H9 (cell line): Measurements from ENCODE around the gene LENG1. TPM values are rescaled to one million over a fixed set of nuclear protein-coding genes. Genes with fewer than 3 reads are reported as not detected.

Source experiments
- DNase-seq: peaks from one replicate; pipeline ENCODE4 v3.0.0-alpha.2; 2017
- H2AFZ ChIP-seq: one replicate; pipeline ENCODE4 v1.6.1; 2013; ENCODE audit warnings: mild to moderate bottlenecking, low read length, control low read depth, moderate library complexity
- H2AK5ac ChIP-seq: 2 replicates; pipeline ENCODE4 v1.6.1; 2013; ENCODE audit warnings: low read length, control low read depth, mixed read lengths; ENCODE audit not compliant: insufficient read length
- H2BK120ac ChIP-seq: one replicate; pipeline ENCODE4 v1.6.1; 2013; ENCODE audit warnings: low read depth, mild to moderate bottlenecking, low read length, control low read depth, inconsistent platforms; ENCODE audit not compliant: poor library complexity, severe bottlenecking
- H2BK12ac ChIP-seq: 2 replicates; pipeline ENCODE4 v1.6.1; 2013; ENCODE audit warnings: low read length, control low read depth, mixed read lengths, low read depth; ENCODE audit not compliant: insufficient read length
- H2BK15ac ChIP-seq: 2 replicates; pipeline ENCODE4 v1.6.1; 2013; ENCODE audit warnings: low read depth, low read length, control low read depth
- H2BK20ac ChIP-seq: one replicate; pipeline ENCODE4 v1.6.1; 2013; ENCODE audit warnings: low read depth, mild to moderate bottlenecking, low read length, control low read depth, inconsistent platforms; ENCODE audit not compliant: poor library complexity, severe bottlenecking
- H2BK5ac ChIP-seq: 2 replicates; pipeline ENCODE4 v1.6.1; 2013; ENCODE audit warnings: low read length, control low read depth, mixed read lengths; ENCODE audit not compliant: insufficient read length
- H3K14ac ChIP-seq: 2 replicates; pipeline ENCODE4 v1.6.1; 2013; ENCODE audit warnings: low read length, control low read depth; ENCODE audit not compliant: insufficient read depth
- H3K18ac ChIP-seq: 2 replicates; pipeline ENCODE4 v1.6.1; 2013; ENCODE audit warnings: low read depth, mild to moderate bottlenecking, mixed read lengths, low read length, control low read depth; ENCODE audit not compliant: insufficient read length
- H3K23ac ChIP-seq: 2 replicates; pipeline ENCODE4 v1.6.1; 2013; ENCODE audit warnings: low read length, control low read depth, mixed read lengths, low read depth; ENCODE audit not compliant: insufficient read length
- H3K23me2 ChIP-seq: 2 replicates; pipeline ENCODE4 v1.6.1; 2013; ENCODE audit warnings: low read depth, mild to moderate bottlenecking, mixed read lengths, low read length, control low read depth; ENCODE audit not compliant: insufficient read length, poor library complexity, severe bottlenecking
- H3K27ac ChIP-seq: 2 replicates; pipeline ENCODE4 v1.5.1; 2013; ENCODE audit warnings: low read length, control low read depth, mixed read lengths, low read depth; ENCODE audit not compliant: insufficient read length
- H3K27me3 ChIP-seq: 2 replicates; pipeline ENCODE4 v1.6.1; 2013; ENCODE audit warnings: low read length, control low read depth, inconsistent platforms; ENCODE audit not compliant: insufficient read depth
- H3K4ac ChIP-seq: 2 replicates; pipeline ENCODE4 v1.6.1; 2013; ENCODE audit warnings: low read depth, mild to moderate bottlenecking, control low read depth, inconsistent platforms, low read length, moderate library complexity
- H3K4me1 ChIP-seq: 2 replicates; pipeline ENCODE4 v1.6.1; 2013; ENCODE audit warnings: low read length, control low read depth, inconsistent platforms; ENCODE audit not compliant: insufficient read depth
- H3K4me2 ChIP-seq: 2 replicates; pipeline ENCODE4 v1.6.1; 2013; ENCODE audit warnings: low read length, control low read depth, mixed read lengths; ENCODE audit not compliant: insufficient read length, insufficient read depth
- H3K56ac ChIP-seq: 2 replicates; pipeline ENCODE4 v1.6.1; 2013; ENCODE audit warnings: low read depth, mild to moderate bottlenecking, mixed read lengths, low read length, control low read depth; ENCODE audit not compliant: insufficient read length
- H3K79me1 ChIP-seq: 2 replicates; pipeline ENCODE4 v1.6.1; 2013; ENCODE audit warnings: low read depth, mild to moderate bottlenecking, moderate library complexity, low read length, control low read depth, inconsistent platforms; ENCODE audit not compliant: insufficient read depth, poor library complexity, severe bottlenecking
- H3K79me2 ChIP-seq: 2 replicates; pipeline ENCODE4 v1.6.1; 2013; ENCODE audit warnings: low read length, control low read depth, inconsistent platforms; ENCODE audit not compliant: insufficient read depth
- H3K9ac ChIP-seq: 2 replicates; pipeline ENCODE4 v1.6.1; 2013; ENCODE audit warnings: low read length, control low read depth, mixed read lengths; ENCODE audit not compliant: insufficient read length; ENCODE audit errors: extremely low read depth
- H3K9me3 ChIP-seq: one replicate; pipeline ENCODE4 v1.6.1; 2013; ENCODE audit warnings: low read depth, low read length, inconsistent platforms; ENCODE audit not compliant: control insufficient read depth
- H3T11ph ChIP-seq: one replicate; pipeline ENCODE4 v1.6.1; 2013; ENCODE audit warnings: mild to moderate bottlenecking, low read length, control low read depth, inconsistent platforms
- H4K20me1 ChIP-seq: one replicate; pipeline ENCODE4 v1.6.1; 2013; ENCODE audit not compliant: control insufficient read depth, insufficient read length, insufficient read depth
- H4K5ac ChIP-seq: 2 replicates; pipeline ENCODE4 v1.6.1; 2013; ENCODE audit warnings: low read depth, mild to moderate bottlenecking, mixed read lengths, low read length, control low read depth; ENCODE audit not compliant: insufficient read length
- H4K8ac ChIP-seq: replicated peaks from 2 replicates; pipeline ENCODE4 v1.6.1; 2013; ENCODE audit warnings: low read length, control low read depth, mixed read lengths, low read depth; ENCODE audit not compliant: insufficient read length
- H4K91ac ChIP-seq: 2 replicates; pipeline ENCODE4 v1.6.1; 2013; ENCODE audit warnings: low read depth, mild to moderate bottlenecking, moderate library complexity, mixed read lengths, low read length, control low read depth; ENCODE audit not compliant: insufficient read length
- H3K27ac Mint-ChIP-seq, 3 experiments: 2 replicates in 2 of 3; 3 replicates in 1 of 3; pipeline ENCODE4 v1.8.0; 2020 to 2021; ENCODE audit warnings: mixed read lengths in 3 of 3, mild to moderate bottlenecking in 1 of 3, moderate library complexity in 1 of 3
- H3K27me3 Mint-ChIP-seq: 2 replicates; pipeline ENCODE4 v1.8.0; 2021; ENCODE audit warnings: low read depth, mild to moderate bottlenecking, moderate library complexity, mixed read lengths
- H3K36me3 Mint-ChIP-seq, 3 experiments: 2 replicates in 2 of 3; 3 replicates in 1 of 3; pipeline ENCODE4 v1.8.0; 2020 to 2021; ENCODE audit warnings: low read depth in 3 of 3, mixed read lengths in 3 of 3; ENCODE audit not compliant: insufficient read depth in 1 of 3
- H3K4me1 Mint-ChIP-seq, 2 experiments: 2 replicates each; pipeline ENCODE4 v1.8.0; 2020; ENCODE audit warnings: mixed read lengths in 2 of 2
- H3K4me3 Mint-ChIP-seq, 2 experiments: 2 replicates in 1 of 2; 3 replicates in 1 of 2; pipeline ENCODE4 v1.8.0; 2020 to 2021; ENCODE audit warnings: mild to moderate bottlenecking in 2 of 2, mixed read lengths in 2 of 2, moderate library complexity in 1 of 2
- H3K9me3 Mint-ChIP-seq, 2 experiments: 2 replicates in 1 of 2; 3 replicates in 1 of 2; pipeline ENCODE4 v1.8.0; 2020; ENCODE audit warnings: mild to moderate bottlenecking in 2 of 2, mixed read lengths in 2 of 2, moderate library complexity in 1 of 2
- WGBS: extraction: QIAGEN DNeasy Blood & Tissue Kit; methylation state at CpG from one replicate; pipeline ENCODE4 v1.1.7; 2013; ENCODE audit warnings: missing lambda C conversion rate, low lambda C conversion rate, mixed read lengths; ENCODE audit not compliant: insufficient read length; ENCODE audit errors: extremely low coverage; 5-methylcytosine and 5-hydroxymethylcytosine counted together
- total RNA-seq: library from RNA; stranded (reverse); gene quantifications from 2 replicates; pipeline ENCODE4 v1.2.1, GENCODE V29; 2021
- TF ChIP-seq, protein P1 (sequence below): fragments of 200-600 bp; sonication (generic); conservative IDR thresholded peaks from 3 replicates; pipeline ENCODE4 v1.8.0; 2021; ENCODE audit warnings: antibody characterized with exemption, mild to moderate bottlenecking

LENG1 gene
- total RNA-seq, 1 experiment from 2014 or later, result 7.1 TPM

DNA sequence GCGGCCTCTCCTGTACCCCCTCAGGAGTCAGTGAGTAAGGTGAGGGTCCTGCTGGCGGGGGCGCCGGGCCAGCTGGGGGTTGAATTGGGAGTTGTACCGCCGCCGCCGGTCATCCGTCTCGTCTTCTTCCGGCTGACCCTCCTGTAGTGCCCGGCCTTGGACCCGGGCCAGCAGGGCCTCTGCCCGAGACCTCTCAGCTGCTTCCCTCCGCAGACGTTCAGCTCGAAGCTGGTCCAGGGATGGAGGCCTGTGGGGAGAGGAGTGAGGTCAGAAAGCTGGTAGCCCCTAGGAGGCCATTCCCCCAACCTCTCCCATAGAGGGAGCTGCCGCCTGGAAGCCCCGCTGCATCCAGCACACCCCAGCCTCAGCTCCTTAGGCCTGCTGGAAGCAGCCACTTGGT, 3.8 kb downstream of the LENG1 start:
- H3K4me2 ChIP-seq, result no peak overlapping the region
- no peaks in the 10 kb centered on the region for H3K9me3 ChIP-seq
- H4K20me1 ChIP-seq, result no peaks in the 10 kb centered on the region
- Mint-ChIP-seq H3K27ac (no peak overlapping the region), H3K36me3 (peaks cover 37 to 67% (median 66%) of the 10 kb centered on the region in 3 experiments), H3K9me3 (no peaks in the 10 kb centered on the region; a peak in 1 of 5 replicates), H3K4me1 (peaks cover 9% of the 10 kb centered on the region in 2 experiments), H3K4me3 (no peak overlapping the region), H3K27me3 (peaks cover 3% of the 10 kb centered on the region; the same call in 1 of the 2 replicates)
- no peak overlapping the region for H2AFZ ChIP-seq
- no peak overlapping the region for H3K27ac ChIP-seq
- no peak overlapping the region for H3K56ac ChIP-seq
- H3K23ac ChIP-seq, result no peak overlapping the region
- TF ChIP-seq, protein P1, sequence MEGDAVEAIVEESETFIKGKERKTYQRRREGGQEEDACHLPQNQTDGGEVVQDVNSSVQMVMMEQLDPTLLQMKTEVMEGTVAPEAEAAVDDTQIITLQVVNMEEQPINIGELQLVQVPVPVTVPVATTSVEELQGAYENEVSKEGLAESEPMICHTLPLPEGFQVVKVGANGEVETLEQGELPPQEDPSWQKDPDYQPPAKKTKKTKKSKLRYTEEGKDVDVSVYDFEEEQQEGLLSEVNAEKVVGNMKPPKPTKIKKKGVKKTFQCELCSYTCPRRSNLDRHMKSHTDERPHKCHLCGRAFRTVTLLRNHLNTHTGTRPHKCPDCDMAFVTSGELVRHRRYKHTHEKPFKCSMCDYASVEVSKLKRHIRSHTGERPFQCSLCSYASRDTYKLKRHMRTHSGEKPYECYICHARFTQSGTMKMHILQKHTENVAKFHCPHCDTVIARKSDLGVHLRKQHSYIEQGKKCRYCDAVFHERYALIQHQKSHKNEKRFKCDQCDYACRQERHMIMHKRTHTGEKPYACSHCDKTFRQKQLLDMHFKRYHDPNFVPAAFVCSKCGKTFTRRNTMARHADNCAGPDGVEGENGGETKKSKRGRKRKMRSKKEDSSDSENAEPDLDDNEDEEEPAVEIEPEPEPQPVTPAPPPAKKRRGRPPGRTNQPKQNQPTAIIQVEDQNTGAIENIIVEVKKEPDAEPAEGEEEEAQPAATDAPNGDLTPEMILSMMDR, result peak; percentile 34; the same call in 2 of the 3 replicates
- H3T11ph ChIP-seq, result no peak overlapping the region
- no peaks in the 10 kb centered on the region for H3K4me1 ChIP-seq
- no peak overlapping the region for H2BK20ac ChIP-seq
- H3K18ac ChIP-seq, result no peak overlapping the region
- H4K5ac ChIP-seq, result no peak overlapping the region
- H3K4ac ChIP-seq, result no peak overlapping the region
- H2BK15ac ChIP-seq, result no peak overlapping the region
- peaks cover 11% of the 10 kb centered on the region for H3K23me2 ChIP-seq
- H2BK12ac ChIP-seq, result no peak overlapping the region
- H4K8ac ChIP-seq, result no peak overlapping the region
- no peak for DNase-seq
- WGBS, result no CpG with 5 or more reads among the region's 19 CpGs
- no peaks in the 10 kb centered on the region for H3K79me1 ChIP-seq
- no peak overlapping the region for H4K91ac ChIP-seq
- H3K27me3 ChIP-seq, result no peaks in the 10 kb centered on the region
- no peak overlapping the region for H3K9ac ChIP-seq
- H2AK5ac ChIP-seq, result no peak overlapping the region
- H3K79me2 ChIP-seq, result no peaks in the 10 kb centered on the region; the same call in 1 of the 2 replicates
- H2BK120ac ChIP-seq, result no peak overlapping the region
- H3K14ac ChIP-seq, result no peak overlapping the region
- no peak overlapping the region for H2BK5ac ChIP-seq
